ENCODE measurements around the gene RCBTB2.

DNA sequence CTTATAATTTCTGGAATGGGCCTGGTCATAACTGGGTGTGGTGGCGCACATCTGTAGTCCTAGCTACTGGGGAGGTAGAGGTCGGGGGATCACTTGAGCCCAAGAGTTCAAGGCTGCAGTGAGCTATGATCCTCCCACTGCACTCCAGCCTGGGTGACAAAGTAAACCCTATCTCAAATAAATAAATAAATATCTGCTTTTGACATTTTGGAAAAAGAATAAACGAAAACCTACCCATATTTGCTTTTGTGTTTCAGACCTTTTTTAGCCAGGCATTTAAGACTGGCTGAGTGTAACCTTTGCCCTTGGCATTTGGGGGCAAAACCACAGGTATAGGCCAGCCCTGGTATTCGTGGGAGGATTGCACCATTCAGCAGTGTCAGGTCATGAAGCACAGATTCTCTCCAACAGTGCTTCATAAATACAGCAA, 14.8 kb upstream of the RCBTB2 start:
- TF ChIP-seq, protein P1, sequence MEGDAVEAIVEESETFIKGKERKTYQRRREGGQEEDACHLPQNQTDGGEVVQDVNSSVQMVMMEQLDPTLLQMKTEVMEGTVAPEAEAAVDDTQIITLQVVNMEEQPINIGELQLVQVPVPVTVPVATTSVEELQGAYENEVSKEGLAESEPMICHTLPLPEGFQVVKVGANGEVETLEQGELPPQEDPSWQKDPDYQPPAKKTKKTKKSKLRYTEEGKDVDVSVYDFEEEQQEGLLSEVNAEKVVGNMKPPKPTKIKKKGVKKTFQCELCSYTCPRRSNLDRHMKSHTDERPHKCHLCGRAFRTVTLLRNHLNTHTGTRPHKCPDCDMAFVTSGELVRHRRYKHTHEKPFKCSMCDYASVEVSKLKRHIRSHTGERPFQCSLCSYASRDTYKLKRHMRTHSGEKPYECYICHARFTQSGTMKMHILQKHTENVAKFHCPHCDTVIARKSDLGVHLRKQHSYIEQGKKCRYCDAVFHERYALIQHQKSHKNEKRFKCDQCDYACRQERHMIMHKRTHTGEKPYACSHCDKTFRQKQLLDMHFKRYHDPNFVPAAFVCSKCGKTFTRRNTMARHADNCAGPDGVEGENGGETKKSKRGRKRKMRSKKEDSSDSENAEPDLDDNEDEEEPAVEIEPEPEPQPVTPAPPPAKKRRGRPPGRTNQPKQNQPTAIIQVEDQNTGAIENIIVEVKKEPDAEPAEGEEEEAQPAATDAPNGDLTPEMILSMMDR (IDR thresholded peaks at IDR 0.05) = no peak
- TF ChIP-seq POLR2A (IDR thresholded peaks at IDR 0.05) = no peak

Measured in thyroid gland (tissue), 4 donors.